Hematopoietic multipotent progenitor cell treated with erythropoietin and hydrocortisone succinate and interleukin-3 and kit ligand, for 6 days (in vitro differentiated cells): ENCODE measurements around the gene TRPV3.
"Not testable (repeated sequence)": the region's sequence is repeated elsewhere in the genome, so short reads cannot be mapped to it uniquely, and the experiment has no call there.

Experiments used
- DNase-seq: peaks from one replicate; pipeline ENCODE4 v3.0.0-alpha.2; 2015

The TRPV3 gene

GRCh38 chr17:3514873-3515272, 42.7 kb downstream of the TRPV3 start:
- no peak for DNase-seq

- DNase-seq = not testable (repeated sequence)
Measured at GRCh38 chr17:3514167-3514566, 43.4 kb downstream of the TRPV3 start.

GRCh38 chr17:3513305-3514035, 44.1 kb downstream of the TRPV3 start:
- no peak for DNase-seq

- no peak for DNase-seq
Measured at GRCh38 chr17:3512505-3513171, 45.0 kb downstream of the TRPV3 start.

- no peak for DNase-seq
Measured at GRCh38 chr17:3511852-3512504, 45.6 kb downstream of the TRPV3 start.

GRCh38 chr17:3510090-3510489, 47.5 kb downstream of the TRPV3 start:
- no peak for DNase-seq

GRCh38 chr17:3507869-3508268, 49.7 kb downstream of the TRPV3 start:
- DNase-seq = no peak

GRCh38 chr17:3507071-3507470, 50.5 kb downstream of the TRPV3 start:
- no peak for DNase-seq

GRCh38 chr17:3506054-3506453, 51.6 kb downstream of the TRPV3 start:
- no peak for DNase-seq

GRCh38 chr17:3505008-3505407, 52.6 kb downstream of the TRPV3 start:
- no peak for DNase-seq

- no peak for DNase-seq
Measured at GRCh38 chr17:3503285-3503684, 54.3 kb downstream of the TRPV3 start.

GRCh38 chr17:3502466-3502865, 55.1 kb downstream of the TRPV3 start:
- DNase-seq = no peak

- no peak for DNase-seq
Measured at GRCh38 chr17:3501344-3501743, 56.3 kb downstream of the TRPV3 start.

GRCh38 chr17:3497101-3497500, 60.5 kb downstream of the TRPV3 start:
- no peak for DNase-seq

- DNase-seq = no peak
Measured at GRCh38 chr17:3485481-3486068, 72.0 kb downstream of the TRPV3 start.

GRCh38 chr17:3482852-3483251, 74.8 kb downstream of the TRPV3 start:
- no peak for DNase-seq

- no peak for DNase-seq
Measured at GRCh38 chr17:3479988-3480387, 77.6 kb downstream of the TRPV3 start.

- no peak for DNase-seq
Measured at GRCh38 chr17:3475812-3476610, 81.6 kb downstream of the TRPV3 start, which contains the start of gene ASPA. Gene ASPA, plus strand, starts transcription at chr17:3475997. Its CDS starts 163 bp downstream, at chr17:3476160.

GRCh38 chr17:3475251-3475685, 82.3 kb downstream of the TRPV3 start:
- DNase-seq = no peak

- no peak for DNase-seq
Measured at GRCh38 chr17:3474212-3474611, 83.4 kb downstream of the TRPV3 start.

GRCh38 chr17:3472137-3472536, 85.5 kb downstream of the TRPV3 start:
- no peak for DNase-seq

GRCh38 chr17:3471599-3471998, 86.0 kb downstream of the TRPV3 start, which contains the start of gene SPATA22:
Gene SPATA22, minus strand, starts transcription at chr17:3471819. Its CDS starts 2,494 bp downstream, at chr17:3469325.
- DNase-seq = no peak

GRCh38 chr17:3469529-3469928, 88.1 kb downstream of the TRPV3 start:
- no peak for DNase-seq
